Mesendoderm (in vitro differentiated cells): Measurements from ENCODE around the gene CAMK1.

Experiments
- DNase-seq: peaks from one replicate; pipeline ENCODE4 v3.0.0; 2013
- H2AK5ac ChIP-seq: 2 replicates; pipeline ENCODE4 v1.6.1; 2013; ENCODE audit warnings: low read length, inconsistent platforms
- H2BK120ac ChIP-seq: 2 replicates; pipeline ENCODE4 v1.6.1; 2013; ENCODE audit warnings: low read depth, mild to moderate bottlenecking, low read length, moderate library complexity, mixed read lengths
- H2BK15ac ChIP-seq: replicated peaks from 2 replicates; pipeline ENCODE4 v1.6.1; 2013; ENCODE audit warnings: low read depth, mild to moderate bottlenecking, moderate library complexity
- H2BK5ac ChIP-seq: 2 replicates; pipeline ENCODE4 v1.6.1; 2013; ENCODE audit warnings: low read length, inconsistent platforms
- H3K18ac ChIP-seq: 2 replicates; pipeline ENCODE4 v1.6.1; 2013; ENCODE audit warnings: mild to moderate bottlenecking, low read length, mixed read lengths
- H3K23ac ChIP-seq: one replicate; pipeline ENCODE4 v1.6.1; 2013; ENCODE audit warnings: low read length
- H3K27ac ChIP-seq: 2 replicates; pipeline ENCODE4 v1.5.1; 2013; ENCODE audit warnings: low read depth, mild to moderate bottlenecking, inconsistent platforms, low read length, moderate library complexity
- H3K27me3 ChIP-seq: 2 replicates; pipeline ENCODE4 v1.6.1; 2013; ENCODE audit warnings: low read length, control low read depth, mild to moderate bottlenecking, inconsistent platforms; ENCODE audit not compliant: insufficient read depth, poor library complexity
- H3K36me3 ChIP-seq: 2 replicates; pipeline ENCODE4 v1.6.1; 2013; ENCODE audit warnings: low read length, inconsistent platforms; ENCODE audit not compliant: control insufficient read depth, insufficient read depth
- H3K4ac ChIP-seq: one replicate; pipeline ENCODE4 v1.6.1; 2013; ENCODE audit warnings: low read depth, mild to moderate bottlenecking, low read length, moderate library complexity
- H3K4me1 ChIP-seq: 2 replicates; pipeline ENCODE4 v1.6.1; 2013; ENCODE audit warnings: low read depth, low read length, inconsistent platforms; ENCODE audit not compliant: control insufficient read depth
- H3K4me2 ChIP-seq: 2 replicates; pipeline ENCODE4 v1.6.1; 2013; ENCODE audit warnings: low read length
- H3K4me3 ChIP-seq: 2 replicates; pipeline ENCODE4 v1.5.1; 2013; ENCODE audit warnings: mild to moderate bottlenecking, low read length
- H3K56ac ChIP-seq: one replicate; pipeline ENCODE4 v1.6.1; 2013; ENCODE audit warnings: low read length
- H3K79me1 ChIP-seq: 2 replicates; pipeline ENCODE4 v1.6.1; 2013; ENCODE audit warnings: low read length, inconsistent platforms
- H3K79me2 ChIP-seq: 2 replicates; pipeline ENCODE4 v1.6.1; 2013; ENCODE audit warnings: mild to moderate bottlenecking, low read length; ENCODE audit not compliant: control insufficient read depth, insufficient read depth
- H3K9ac ChIP-seq: 2 replicates; pipeline ENCODE4 v1.6.1; 2013; ENCODE audit warnings: low read length, inconsistent platforms
- H4K5ac ChIP-seq: one replicate; pipeline ENCODE4 v1.6.1; 2013; ENCODE audit warnings: low read length
- H4K8ac ChIP-seq: one replicate; pipeline ENCODE4 v1.6.1; 2013; ENCODE audit warnings: low read depth, mild to moderate bottlenecking, control low read depth, low read length, moderate library complexity
- WGBS: extraction: QIAGEN DNeasy Blood & Tissue Kit; methylation state at CpG from one replicate; pipeline ENCODE4 v1.1.7; 2013; ENCODE audit warnings: low lambda C conversion rate, missing lambda C conversion rate; ENCODE audit not compliant: insufficient coverage; ENCODE audit errors: extremely low coverage; 5-methylcytosine and 5-hydroxymethylcytosine counted together

Gene CAMK1

GRCh38 chr3:9760779-9761505, 8.8 kb downstream of the CAMK1 start:
- Histone ChIP-seq H3K56ac (no peak overlapping the region), H3K79me1 (no peaks in the 10 kb centered on the region), H4K5ac (no peak overlapping the region), H3K4me2 (no peak overlapping the region), H3K27ac (no peak overlapping the region), H3K4me1 (no peaks in the 10 kb centered on the region), H3K9ac (no peak overlapping the region), H3K36me3 (peaks cover 2% of the 10 kb centered on the region), H3K23ac (no peak overlapping the region), H2BK120ac (no peak overlapping the region), H2BK5ac (no peak overlapping the region), H3K18ac (no peak overlapping the region), H4K8ac (no peak overlapping the region), H3K4me3 (no peak overlapping the region), H3K4ac (no peak overlapping the region), H2AK5ac (no peak overlapping the region), H3K79me2 (no peaks in the 10 kb centered on the region), H3K27me3 (no peaks in the 10 kb centered on the region), H2BK15ac (no peak overlapping the region)
- DNase-seq: no peak
- WGBS: no CpG with 5 or more reads among the region's 10 CpGs

DNA sequence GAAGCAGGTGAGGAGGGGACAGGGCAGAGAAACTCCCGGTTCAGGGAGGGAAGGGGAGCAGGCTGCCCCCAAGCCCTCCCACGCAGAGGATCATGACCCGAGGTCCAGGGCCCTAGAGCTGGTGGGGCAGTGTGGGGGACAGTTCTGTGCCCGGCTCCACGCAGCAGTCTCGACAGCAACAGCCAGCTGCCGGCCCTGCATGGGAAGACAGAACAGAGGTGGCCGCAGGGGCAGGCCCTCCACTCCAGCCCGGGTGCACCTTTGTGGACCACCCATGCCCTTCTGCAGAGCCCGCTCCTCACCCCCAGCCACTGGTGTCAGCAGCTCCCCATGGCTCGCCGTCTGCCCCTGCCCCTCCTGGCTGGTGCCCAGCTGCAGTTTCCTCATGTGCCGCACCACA, 12.3 kb downstream of the CAMK1 start:
- no peak overlapping the region for H2BK15ac ChIP-seq
- H3K36me3 ChIP-seq: peaks cover 3% of the 10 kb centered on the region
- no peak overlapping the region for H3K56ac ChIP-seq
- no peaks in the 10 kb centered on the region for H3K4me1 ChIP-seq
- no peak overlapping the region for H3K9ac ChIP-seq
- WGBS: no CpG with 5 or more reads among the region's 13 CpGs
- H2BK120ac ChIP-seq: no peak overlapping the region
- no peak overlapping the region for H3K4ac ChIP-seq
- H3K27me3 ChIP-seq: no peaks in the 10 kb centered on the region
- no peak overlapping the region for H2AK5ac ChIP-seq
- no peaks in the 10 kb centered on the region for H3K79me1 ChIP-seq
- H3K23ac ChIP-seq: no peak overlapping the region
- H3K18ac ChIP-seq: no peak overlapping the region
- H4K5ac ChIP-seq: no peak overlapping the region
- no peak overlapping the region for H2BK5ac ChIP-seq
- no peaks in the 10 kb centered on the region for H3K79me2 ChIP-seq
- DNase-seq: no peak
- no peak overlapping the region for H3K4me3 ChIP-seq
- no peak overlapping the region for H4K8ac ChIP-seq
- no peak overlapping the region for H3K27ac ChIP-seq
- no peak overlapping the region for H3K4me2 ChIP-seq

- H2BK120ac ChIP-seq: no peak overlapping the region
- no peak overlapping the region for H2BK15ac ChIP-seq
- no peak overlapping the region for H2AK5ac ChIP-seq
- H4K8ac ChIP-seq: no peak overlapping the region
- WGBS: no CpG with 5 or more reads among the region's 8 CpGs
- no peak for DNase-seq
- H3K4me3 ChIP-seq: no peak overlapping the region
- peaks cover 3% of the 10 kb centered on the region for H3K36me3 ChIP-seq
- no peak overlapping the region for H2BK5ac ChIP-seq
- peaks cover 4% of the 10 kb centered on the region for H3K4me1 ChIP-seq
- H3K27ac ChIP-seq: no peak overlapping the region
- H3K18ac ChIP-seq: no peak overlapping the region
- H4K5ac ChIP-seq: no peak overlapping the region
- H3K79me2 ChIP-seq: peaks cover 2% of the 10 kb centered on the region
- H3K23ac ChIP-seq: no peak overlapping the region
- peaks cover 6% of the 10 kb centered on the region for H3K79me1 ChIP-seq
- H3K4ac ChIP-seq: no peak overlapping the region
- H3K56ac ChIP-seq: no peak overlapping the region
- no peak overlapping the region for H3K4me2 ChIP-seq
- no peaks in the 10 kb centered on the region for H3K27me3 ChIP-seq
- no peak overlapping the region for H3K9ac ChIP-seq
Measured at GRCh38 chr3:9754678-9755077, 15.1 kb downstream of the CAMK1 start.

- Histone ChIP-seq H3K18ac (no peak overlapping the region), H3K4me1 (peaks cover 4% of the 10 kb centered on the region), H3K56ac (peak overlapping the region; percentile 97), H3K27ac (no peak overlapping the region), H3K79me1 (peaks cover 6% of the 10 kb centered on the region), H3K4ac (peak overlapping the region; percentile 8), H2BK120ac (no peak overlapping the region), H2BK5ac (no peak overlapping the region), H3K79me2 (peaks cover 2% of the 10 kb centered on the region), H3K4me2 (peak overlapping the region; percentile 90), H2BK15ac (no peak overlapping the region), H2AK5ac (peak overlapping the region; percentile 46), H3K9ac (peak overlapping the region; percentile 79), H3K4me3 (peak overlapping the region; percentile 81), H3K23ac (no peak overlapping the region), H3K27me3 (no peaks in the 10 kb centered on the region), H3K36me3 (peaks cover 7% of the 10 kb centered on the region), H4K5ac (no peak overlapping the region), H4K8ac (no peak overlapping the region)
- WGBS: no CpG with 5 or more reads among the region's 17 CpGs
- DNase-seq: no peak
Measured at GRCh38 chr3:9750556-9751411, 19.0 kb downstream of the CAMK1 start.

- H3K27me3 ChIP-seq: no peaks in the 10 kb centered on the region
- peaks cover 14% of the 10 kb centered on the region for H3K36me3 ChIP-seq
- DNase-seq: peak; percentile 99
- peak within 1 kb of the TSS; percentile 95 for H2BK5ac ChIP-seq
- peak within 1 kb of the TSS; percentile 90 for H3K4me2 ChIP-seq
- H4K8ac ChIP-seq: peak within 1 kb of the TSS; percentile 67
- H3K4ac ChIP-seq: peak within 1 kb of the TSS; percentile 73
- no peak within 1 kb of the TSS for H2BK15ac ChIP-seq
- H3K9ac ChIP-seq: peak within 1 kb of the TSS; percentile 92
- H3K27ac ChIP-seq: peak within 1 kb of the TSS; percentile 90
- H3K56ac ChIP-seq: peak within 1 kb of the TSS; percentile 97
- peaks cover 6% of the 10 kb centered on the region for H3K79me1 ChIP-seq
- WGBS: no CpG with 5 or more reads among the region's 60 CpGs
- no peak within 1 kb of the TSS for H4K5ac ChIP-seq
- no peak within 1 kb of the TSS for H3K18ac ChIP-seq
- peak within 1 kb of the TSS; percentile 81 for H3K4me3 ChIP-seq
- H3K23ac ChIP-seq: peak within 1 kb of the TSS; percentile 74
- peaks cover 4% of the 10 kb centered on the region for H3K4me1 ChIP-seq
- H3K79me2 ChIP-seq: peaks cover 2% of the 10 kb centered on the region
- H2AK5ac ChIP-seq: no peak within 1 kb of the TSS
- no peak within 1 kb of the TSS for H2BK120ac ChIP-seq
Measured at GRCh38 chr3:9749645-9750555, 19.8 kb downstream of the CAMK1 start, which contains the start of gene OGG1. Gene OGG1, plus strand, starts transcription at chr3:9749952. Its CDS starts 335 bp downstream, at chr3:9750287.
